Liver (tissue), 2 donors: ENCODE results near the gene CLN6.

ENCODE experiments used
- MAX ChIP-seq: IDR thresholded peaks from 2 replicates; pipeline ENCODE4 v1.6.1; 2016; ENCODE audit warnings: antibody characterized with exemption
- TAF1 ChIP-seq: conservative IDR thresholded peaks from 2 replicates; pipeline ENCODE4 v1.6.1; 2016; ENCODE audit warnings: antibody characterized with exemption, mild to moderate bottlenecking
- donor health status: healthy.

DNA sequence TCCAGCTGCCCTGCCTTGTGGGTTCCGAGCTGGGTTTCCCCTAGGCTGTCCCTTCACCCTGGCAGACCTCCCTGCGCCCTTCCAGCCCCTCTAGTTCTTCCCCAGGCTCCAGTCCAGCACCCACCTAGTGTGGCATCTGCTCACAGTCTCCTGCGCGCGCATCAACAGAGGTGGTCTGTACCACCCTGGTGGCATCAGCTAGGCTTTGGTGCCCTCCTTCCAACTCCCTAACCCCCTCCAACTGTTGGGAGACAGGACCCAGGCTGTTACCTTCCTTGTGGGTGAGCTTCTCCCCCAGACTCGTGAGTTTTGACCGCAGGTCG, 32.4 kb downstream of the CLN6 start:
- TF ChIP-seq MAX (no peak), TAF1 (no peak)
